SK-N-SH (cell line): Measurements from ENCODE around the gene CYP1A1.

Source experiments
- EP300 ChIP-seq, 2 experiments: IDR thresholded peaks; 2 replicates each; pipeline versions ENCODE4 v1.4.0 to v1.6.1; 2012; ENCODE audit warnings: borderline replicate concordance in 1 of 2, low read depth in 1 of 2, low read length in 1 of 2
- EZH2phosphoT487 ChIP-seq: fragments of 200-600 bp; sonication (generic); IDR thresholded peaks from 2 replicates; pipeline ENCODE4 v1.6.1; 2017; ENCODE audit warnings: low read depth, mixed run types, mild to moderate bottlenecking, antibody characterized with exemption, moderate library complexity, borderline replicate concordance
- RFX5 ChIP-seq: IDR thresholded peaks from 2 replicates; pipeline ENCODE4 v1.6.1; 2012; ENCODE audit warnings: mild to moderate bottlenecking, improper control_type of control experiment, low read length
- TF ChIP-seq, protein P1 (sequence below): IDR thresholded peaks from 2 replicates; pipeline ENCODE4 v1.4.0; 2012; ENCODE audit warnings: low read depth, borderline replicate concordance
- TF ChIP-seq, protein P2 (sequence below): fragments of 200-600 bp; sonication (generic); IDR thresholded peaks from 2 replicates; pipeline ENCODE4 v1.6.1; 2017; ENCODE audit warnings: antibody characterized with exemption, mild to moderate bottlenecking, moderate library complexity
- TF ChIP-seq, protein P3 (sequence below): fragments of 150-350 bp; IDR thresholded peaks from 2 replicates; pipeline ENCODE4 v1.6.1; 2016; ENCODE audit warnings: mild to moderate bottlenecking, low read depth, low read length
- TF ChIP-seq, protein P4 (sequence below): IDR thresholded peaks from 2 replicates; pipeline ENCODE4 v1.4.0; 2012; ENCODE audit warnings: low read depth

DNA sequence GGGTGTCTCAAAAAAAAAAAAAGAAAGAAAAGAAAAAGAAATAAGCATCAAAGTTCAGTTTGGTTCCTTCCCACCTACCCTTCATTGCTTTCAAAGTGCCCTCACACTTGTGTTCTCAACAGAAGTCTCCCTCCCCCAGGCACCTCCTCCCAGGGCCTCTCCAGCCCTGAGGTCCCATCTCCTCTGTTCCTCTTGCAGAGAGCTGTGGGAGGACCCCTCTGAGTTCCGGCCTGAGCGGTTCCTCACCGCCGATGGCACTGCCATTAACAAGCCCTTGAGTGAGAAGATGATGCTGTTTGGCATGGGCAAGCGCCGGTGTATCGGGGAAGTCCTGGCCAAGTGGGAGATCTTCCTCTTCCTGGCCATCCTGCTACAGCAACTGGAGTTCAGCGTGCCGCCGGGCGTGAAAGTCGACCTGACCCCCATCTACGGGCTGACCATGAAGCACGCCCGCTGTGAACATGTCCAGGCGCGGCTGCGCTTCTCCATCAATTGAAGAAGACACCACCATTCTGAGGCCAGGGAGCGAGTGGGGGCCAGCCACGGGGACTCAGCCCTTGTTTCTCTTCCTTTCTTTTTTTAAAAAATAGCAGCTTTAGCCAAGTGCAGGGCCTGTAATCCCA is 29.4 kb upstream of the CYP1A1 start:
- TF ChIP-seq RFX5 (no peak), EZH2phosphoT487 (no peak), EP300 (IDR thresholded peaks at IDR 0.05; ENCODE audit: borderline replicate concordance in 1 of 2, low read depth in 1 of 2, low read length in 1 of 2) (no peak)
- TF ChIP-seq, protein P1, sequence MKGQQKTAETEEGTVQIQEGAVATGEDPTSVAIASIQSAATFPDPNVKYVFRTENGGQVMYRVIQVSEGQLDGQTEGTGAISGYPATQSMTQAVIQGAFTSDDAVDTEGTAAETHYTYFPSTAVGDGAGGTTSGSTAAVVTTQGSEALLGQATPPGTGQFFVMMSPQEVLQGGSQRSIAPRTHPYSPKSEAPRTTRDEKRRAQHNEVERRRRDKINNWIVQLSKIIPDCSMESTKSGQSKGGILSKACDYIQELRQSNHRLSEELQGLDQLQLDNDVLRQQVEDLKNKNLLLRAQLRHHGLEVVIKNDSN, result no peak
- TF ChIP-seq, protein P2, sequence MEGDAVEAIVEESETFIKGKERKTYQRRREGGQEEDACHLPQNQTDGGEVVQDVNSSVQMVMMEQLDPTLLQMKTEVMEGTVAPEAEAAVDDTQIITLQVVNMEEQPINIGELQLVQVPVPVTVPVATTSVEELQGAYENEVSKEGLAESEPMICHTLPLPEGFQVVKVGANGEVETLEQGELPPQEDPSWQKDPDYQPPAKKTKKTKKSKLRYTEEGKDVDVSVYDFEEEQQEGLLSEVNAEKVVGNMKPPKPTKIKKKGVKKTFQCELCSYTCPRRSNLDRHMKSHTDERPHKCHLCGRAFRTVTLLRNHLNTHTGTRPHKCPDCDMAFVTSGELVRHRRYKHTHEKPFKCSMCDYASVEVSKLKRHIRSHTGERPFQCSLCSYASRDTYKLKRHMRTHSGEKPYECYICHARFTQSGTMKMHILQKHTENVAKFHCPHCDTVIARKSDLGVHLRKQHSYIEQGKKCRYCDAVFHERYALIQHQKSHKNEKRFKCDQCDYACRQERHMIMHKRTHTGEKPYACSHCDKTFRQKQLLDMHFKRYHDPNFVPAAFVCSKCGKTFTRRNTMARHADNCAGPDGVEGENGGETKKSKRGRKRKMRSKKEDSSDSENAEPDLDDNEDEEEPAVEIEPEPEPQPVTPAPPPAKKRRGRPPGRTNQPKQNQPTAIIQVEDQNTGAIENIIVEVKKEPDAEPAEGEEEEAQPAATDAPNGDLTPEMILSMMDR, result no peak
- TF ChIP-seq, protein P3, sequence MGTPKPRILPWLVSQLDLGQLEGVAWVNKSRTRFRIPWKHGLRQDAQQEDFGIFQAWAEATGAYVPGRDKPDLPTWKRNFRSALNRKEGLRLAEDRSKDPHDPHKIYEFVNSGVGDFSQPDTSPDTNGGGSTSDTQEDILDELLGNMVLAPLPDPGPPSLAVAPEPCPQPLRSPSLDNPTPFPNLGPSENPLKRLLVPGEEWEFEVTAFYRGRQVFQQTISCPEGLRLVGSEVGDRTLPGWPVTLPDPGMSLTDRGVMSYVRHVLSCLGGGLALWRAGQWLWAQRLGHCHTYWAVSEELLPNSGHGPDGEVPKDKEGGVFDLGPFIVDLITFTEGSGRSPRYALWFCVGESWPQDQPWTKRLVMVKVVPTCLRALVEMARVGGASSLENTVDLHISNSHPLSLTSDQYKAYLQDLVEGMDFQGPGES, result no peak
- TF ChIP-seq, protein P4, sequence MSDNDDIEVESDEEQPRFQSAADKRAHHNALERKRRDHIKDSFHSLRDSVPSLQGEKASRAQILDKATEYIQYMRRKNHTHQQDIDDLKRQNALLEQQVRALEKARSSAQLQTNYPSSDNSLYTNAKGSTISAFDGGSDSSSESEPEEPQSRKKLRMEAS, result no peak
